ENCODE data around the gene FAM9C.
"Not testable (repeated sequence)": the region's sequence is repeated elsewhere in the genome, so short reads cannot be mapped to it uniquely, and the experiment has no call there.

The FAM9C gene

DNA sequence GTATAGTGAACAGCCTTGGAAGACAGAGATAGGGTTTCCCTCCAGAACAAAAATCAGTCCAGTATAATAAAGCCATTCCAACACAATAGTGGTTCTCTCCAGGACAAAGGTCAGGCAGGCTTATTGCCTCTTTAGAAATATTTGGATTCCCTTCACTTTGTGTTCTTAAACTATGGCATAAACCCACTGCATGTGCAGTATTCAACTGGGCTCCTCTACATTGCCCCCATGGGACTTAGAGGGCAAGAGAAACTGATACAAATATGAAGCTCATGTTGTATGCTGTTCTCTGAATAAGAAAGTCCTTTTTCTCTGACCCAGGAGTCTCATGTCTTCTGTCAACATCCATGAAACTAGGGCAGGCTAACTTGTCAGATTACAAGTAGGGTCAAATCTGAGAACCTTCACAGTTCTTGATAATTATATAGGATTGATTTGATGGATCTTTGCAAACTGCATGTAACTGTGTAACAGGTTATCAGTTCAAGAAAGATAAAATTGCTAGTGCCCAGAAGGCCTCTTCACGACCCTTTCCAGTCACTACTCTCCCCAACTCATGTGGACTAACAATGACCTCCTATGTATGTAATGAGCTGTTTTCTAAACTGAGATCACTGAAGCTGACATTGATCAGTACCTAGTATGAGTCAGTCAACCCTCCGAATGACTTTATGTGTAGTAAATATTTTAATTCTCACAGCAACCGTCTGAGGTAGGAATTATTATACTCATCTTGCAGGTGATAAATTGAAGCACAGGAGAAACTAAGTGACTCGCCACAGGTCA is 31.9 kb upstream of the FAM9C start:
- no peak for DNase-seq

DNA sequence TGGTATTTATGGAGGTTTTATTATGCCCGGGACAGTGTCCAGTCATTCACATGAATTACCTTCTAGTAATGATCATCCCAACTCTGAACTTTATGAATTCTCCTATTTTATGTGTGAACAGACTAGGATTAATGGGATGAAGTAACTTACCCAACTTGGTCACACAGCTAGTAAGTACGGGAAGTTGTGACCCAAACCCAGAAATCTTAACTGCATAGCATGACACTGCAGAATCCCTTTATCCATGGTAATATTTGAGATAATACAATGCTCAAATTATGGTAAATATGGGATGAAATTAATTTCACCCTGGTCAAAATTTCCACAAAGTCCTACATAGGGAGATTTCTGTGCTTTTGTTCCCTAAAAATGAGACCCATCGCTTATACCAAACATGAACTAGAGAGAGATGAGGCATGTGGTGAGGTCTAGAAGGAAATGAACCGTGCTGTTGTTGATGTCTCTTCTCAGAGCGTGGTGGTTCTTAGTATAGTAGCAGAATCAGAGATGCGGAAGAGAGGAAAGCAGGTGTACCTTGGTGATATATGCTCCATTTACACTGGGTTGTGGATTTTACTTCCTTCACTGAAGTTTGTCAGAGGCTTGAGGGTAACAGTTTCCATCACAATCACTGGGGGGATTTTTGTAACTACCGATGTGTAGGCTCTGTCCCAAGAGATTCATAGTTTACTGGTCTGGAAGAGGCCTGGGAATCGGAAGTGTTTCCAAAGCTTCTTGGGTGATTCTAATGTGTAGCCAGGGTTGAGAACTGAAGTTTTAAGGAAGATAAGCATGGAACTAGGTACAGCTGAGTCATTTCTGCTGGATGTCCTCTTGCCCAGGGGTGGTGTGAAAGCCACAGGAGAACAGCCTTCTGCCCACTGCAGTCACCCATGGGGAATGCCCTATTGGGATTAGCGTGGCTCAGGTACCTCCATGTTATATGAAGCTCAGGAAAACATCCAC is 30.2 kb upstream of the FAM9C start:
- no peak for DNase-seq

DNA sequence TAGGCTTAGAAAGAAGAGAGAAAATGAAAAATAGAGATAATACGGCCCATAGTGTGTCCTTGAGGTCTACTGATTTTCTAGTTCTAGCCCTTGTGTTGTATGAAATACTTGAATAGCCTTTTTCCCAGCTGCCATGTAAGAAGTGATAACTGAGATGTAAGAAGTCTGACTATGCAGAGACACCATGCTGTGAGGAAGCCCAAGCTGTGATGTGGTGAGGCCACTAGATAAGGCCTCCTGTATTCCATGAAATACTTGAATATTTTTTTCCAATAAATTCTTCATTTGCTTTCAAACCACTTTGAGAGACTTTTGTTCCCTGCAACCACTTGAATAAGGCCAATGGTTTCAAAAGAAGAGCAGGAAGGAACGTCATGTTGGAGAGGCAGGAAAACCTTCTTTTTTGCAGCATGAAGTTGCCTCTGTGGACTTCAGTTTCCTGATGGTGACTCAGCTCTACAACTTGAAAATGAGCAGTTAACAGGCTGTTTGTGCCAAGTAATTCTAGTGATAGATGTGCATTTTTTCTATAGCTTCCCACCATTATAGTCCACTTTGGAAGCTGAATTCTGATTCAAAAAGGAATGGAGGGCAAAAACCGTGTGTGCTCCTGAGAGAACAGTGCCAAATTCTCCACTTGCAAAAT is 25.5 kb upstream of the FAM9C start:
- no peak for DNase-seq

DNA sequence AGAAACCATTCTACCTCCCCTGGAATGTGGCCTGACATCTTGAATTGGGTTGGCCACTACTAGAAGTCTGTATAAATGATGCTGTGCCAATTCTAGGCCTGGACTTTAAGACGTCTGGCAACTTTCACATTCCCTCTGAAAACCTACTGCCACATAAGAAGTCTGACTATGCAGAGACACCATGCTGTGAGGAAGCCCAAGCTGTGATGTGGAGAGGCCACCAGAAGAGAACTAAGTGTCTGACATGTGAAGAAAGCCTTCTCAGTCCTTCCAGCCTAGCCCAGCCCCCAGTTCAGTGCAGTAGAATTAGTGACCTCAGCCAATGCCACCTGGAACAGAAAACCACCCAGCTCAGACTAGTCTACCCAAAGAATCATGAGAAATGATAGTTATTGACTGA is 24.2 kb upstream of the FAM9C start:
- no peak for DNase-seq

DNA sequence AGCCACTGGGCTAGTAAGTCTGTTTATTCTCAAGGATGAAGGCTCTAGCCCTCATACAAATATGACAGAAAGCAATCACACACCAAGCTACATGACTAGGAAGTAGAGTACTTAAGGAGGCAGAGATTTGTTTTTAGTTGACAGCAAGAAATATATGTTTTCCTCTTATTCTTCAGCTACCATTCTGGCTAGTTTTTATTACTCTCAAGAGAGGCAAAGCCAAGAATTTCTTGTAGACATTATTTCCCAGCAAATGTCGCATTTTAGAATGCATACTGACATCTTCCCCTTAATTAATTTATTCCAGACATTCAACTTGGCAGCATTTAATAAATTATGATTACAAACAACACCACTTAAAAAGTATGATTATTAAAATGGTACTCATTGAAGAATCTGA is 23.4 kb upstream of the FAM9C start:
- DNase-seq, result no peak

DNA sequence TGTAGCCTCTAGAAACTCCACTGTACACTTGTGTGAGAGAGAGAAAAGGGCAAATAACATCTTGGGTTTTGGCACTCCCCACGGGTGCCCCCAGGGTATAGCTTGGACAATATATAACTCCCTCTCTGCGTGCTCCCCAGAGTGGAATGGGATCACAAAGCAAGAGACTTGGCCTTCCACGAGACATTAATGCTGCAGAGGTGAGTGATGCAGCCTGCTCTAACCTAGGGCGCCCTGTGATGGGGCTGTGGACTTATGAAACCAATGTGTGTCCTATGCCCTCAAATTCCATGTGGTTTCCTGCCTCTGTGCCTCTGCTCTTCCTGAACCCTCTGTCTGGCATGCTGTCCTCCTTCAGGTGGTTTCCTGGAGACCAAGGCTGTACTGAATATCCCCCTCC is 22.0 kb upstream of the FAM9C start:
- DNase-seq, result no peak

DNA sequence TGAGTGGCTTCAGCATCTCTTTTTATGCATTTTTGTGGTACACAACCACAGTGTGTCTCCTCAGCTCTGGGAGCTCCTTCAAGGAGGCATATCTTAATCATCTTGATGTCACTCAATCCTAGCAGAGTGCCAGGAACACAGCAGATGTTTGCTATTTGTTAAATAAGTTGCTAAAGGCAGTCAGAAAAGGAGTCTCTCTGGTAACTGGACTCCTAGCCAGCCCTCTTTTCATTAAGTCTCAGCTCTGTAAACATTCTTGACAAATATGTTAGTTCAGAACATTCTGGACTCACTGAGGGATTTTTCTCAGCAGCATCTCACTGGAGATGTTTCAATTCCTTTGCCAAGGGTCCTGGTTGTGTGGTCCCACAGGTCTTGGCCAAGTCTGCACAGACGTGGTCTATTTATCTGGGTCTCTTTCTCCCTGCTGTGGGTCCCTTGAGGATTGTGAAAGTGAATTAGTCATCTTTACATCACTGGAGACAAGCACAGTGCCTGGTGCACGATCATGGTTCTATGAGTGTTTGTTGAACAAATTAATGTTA is 20.3 kb upstream of the FAM9C start:
- no peak for DNase-seq

DNA sequence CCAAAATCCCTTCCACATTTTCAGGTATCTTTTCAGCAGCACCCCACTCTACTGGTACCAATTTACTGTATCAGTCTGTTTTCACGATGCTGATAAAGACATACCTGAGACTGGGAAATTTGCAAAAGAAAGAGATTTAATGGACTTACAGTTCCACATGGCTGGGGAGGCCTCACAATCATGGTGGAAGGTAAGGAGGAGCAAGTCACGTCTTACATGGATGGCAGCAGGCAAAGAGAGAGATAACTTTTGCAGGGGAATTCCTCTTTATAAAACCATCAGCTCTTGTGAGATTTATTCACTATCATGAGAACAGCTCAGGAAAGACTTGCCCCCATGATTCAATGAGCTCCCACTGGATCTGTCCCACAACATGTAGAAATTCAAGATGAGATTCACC is 18.7 kb upstream of the FAM9C start:
- not testable (repeated sequence) for DNase-seq

DNA sequence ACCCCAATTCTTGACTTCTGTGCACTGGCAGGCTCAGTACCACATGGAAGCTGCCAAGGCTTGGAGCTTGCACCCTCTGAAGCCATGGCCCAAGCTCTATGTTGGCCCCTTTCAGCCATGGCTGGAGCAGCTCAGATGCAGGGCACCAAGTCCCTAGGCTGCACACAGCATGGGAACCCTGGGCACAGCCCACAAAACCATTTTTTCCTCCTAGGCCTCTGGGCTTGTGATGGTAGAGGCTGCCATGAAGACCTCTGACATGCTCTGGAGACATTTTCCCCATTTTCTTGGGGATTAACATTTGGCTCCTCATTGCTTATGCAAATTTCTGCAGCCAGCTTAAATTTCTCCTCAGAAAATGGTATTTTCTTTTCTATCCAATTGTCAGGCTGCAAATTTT is 17.9 kb upstream of the FAM9C start:
- DNase-seq, result not testable (repeated sequence)

DNA sequence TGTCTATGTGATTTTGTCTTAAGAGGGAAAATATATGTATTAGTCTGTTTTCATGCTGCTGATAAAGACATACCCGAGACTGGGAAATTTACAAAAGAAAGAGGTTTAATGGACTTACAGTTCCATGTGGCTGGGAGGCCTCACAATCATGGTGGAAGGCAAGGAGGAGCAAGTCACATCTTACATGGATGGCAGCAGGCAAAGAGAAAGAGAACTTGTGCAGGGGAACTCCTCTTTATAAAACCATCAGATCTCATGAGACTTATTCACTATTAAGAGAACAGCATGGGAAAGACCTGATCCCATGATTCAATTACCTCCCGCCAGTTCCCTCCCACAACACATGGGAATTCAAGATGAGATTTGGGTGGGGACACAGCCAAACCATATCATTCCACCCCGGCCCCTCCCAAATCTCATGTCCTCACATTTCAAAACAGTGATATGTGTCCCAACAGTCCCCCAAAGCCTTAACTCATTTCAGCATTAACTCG is 16.8 kb upstream of the FAM9C start:
- not testable (repeated sequence) for DNase-seq

DNA sequence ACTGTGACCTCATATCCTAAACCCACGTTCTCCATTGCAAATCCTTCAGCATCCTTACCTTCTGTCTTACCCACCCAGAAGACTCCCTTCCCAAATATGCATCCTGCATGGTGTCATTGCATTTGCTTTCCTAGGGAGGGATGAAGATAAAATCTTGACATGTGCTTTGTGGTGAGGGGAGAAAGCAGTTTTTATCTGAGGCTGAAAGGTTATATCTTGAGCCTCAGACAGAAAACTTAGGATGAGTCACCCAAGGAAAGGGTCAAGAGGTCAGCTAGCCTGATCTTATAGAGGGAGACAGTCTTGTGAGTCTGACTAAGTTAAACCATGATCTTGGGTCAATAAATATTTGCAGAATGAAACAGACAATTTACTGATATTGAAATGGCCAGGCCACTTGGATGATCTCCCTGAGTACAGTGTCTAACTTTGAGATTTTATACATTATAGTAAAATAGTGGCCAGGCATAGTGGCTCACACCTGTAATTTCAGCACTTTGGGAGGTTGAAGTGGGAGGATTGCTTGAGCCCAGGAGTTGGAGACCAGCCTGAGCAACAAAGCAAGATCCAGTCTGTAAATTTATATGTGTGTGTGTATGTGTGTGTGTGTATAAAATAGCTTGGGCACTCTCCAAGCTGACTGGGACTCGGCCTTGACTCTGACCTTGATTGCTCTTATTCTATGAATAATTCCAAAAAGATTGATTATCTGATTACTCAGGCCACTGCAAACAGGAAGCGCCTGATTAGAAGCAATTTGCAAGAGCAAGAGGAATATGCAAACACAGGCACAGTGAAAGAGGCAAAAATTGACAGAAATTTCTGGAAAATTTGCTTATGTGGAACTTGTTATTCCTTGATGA is 15.4 kb upstream of the FAM9C start:
- no peak for DNase-seq

DNA sequence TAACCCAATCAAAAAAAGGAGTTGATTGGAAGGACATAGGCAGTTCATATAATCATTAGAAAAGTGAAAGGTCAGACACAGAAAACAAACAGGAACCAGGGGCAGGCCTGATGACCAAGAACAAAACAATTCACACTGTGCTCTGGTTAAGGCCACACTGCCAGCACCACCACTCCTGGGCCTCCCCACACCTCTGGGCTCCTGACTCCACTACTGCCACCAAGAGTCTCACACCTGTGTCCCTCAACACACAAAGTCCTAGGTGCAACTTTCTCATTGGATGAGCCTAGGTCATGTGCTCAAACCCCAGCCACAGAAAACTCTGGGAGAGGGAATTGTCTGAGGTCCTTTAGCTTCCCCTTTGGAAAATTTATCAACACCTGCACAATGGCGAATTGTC is 11.1 kb upstream of the FAM9C start:
- no peak for DNase-seq

DNA sequence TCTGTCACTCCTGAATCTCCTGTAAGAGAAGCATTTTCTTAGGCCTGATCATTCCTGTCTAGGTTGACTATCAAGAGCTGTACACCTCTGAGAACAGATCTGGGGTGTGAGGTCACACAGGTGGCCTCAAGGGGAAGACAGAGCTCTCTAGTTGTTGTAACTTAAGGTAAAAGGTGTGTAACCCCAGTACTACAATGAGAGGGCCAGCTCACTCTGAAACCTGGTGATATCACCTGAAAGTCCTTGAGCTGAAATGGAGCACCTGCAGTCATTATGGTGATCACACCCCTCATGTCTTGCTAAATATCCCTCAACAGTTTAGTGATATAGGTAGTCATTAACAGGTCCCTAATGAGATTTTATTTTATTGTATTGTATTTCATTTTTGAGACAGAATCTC is 8.8 kb upstream of the FAM9C start:
- no peak for DNase-seq

DNA sequence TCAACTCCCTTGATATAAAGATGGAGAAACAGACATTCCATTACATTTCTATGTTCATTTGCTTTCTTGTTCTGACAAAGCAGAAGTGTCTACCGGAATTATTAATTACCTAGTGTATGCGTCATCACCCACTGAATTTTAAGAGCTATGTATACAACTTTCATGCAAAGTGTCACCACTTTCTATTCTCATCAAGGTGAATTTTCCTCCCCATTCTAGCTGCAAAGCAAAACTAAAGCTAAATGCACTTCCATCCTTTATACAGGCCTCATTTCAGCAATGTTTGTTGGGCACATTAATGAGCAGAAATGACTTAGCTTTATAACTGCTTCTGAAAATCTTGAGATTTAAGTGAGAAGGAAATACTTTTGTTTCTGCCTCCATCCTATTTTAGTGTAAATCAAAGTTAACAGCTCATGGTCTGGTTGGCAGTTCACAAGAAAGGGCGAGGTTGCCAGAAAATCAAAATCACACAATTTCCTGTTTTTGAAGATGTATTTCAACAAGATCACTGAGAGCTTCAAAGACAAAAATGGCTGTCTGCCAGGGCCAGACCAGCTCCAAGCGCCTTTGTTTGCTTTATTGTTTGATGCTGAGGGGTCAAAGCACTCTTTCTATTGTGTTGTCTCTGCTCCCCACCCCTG is 7.2 kb upstream of the FAM9C start:
- DNase-seq, result peak; percentile 1

DNA sequence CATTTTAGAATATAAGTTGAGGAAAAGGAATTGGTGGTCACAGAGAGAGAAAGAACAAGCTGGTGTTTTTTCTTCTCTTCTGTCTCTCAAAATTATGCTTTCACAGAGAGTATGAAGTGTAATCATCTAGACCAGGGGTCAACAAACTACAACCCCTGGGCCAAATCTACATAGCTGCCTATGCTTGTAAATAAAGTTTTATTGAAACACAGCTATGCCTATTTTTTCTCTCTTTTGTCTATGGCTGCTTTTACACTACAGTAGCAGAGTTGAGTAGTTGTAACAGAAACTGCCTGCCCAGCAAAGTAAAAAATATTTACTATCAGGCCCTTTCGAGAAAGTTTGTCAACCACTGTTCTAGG is 6.7 kb upstream of the FAM9C start:
- DNase-seq, result no peak

DNA sequence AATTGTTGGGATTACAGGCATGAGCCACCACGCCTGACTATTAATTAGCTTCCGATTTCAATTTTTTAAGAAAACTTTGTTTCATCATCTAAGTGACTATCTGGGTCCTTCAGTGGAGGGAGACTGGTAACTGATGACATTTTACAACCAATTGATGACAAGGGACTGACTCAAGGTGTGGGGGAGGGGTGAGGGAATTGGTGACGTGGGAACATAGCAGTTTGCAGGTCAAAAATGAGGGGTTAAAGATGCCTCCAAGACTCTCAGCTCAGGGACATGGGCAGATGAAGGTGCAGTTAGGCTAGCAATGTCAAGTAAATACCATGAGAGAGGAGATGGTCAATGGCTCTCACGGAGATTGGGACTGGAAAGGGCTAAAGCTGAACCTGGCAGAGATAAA is 5.7 kb upstream of the FAM9C start:
- DNase-seq, result no peak

DNA sequence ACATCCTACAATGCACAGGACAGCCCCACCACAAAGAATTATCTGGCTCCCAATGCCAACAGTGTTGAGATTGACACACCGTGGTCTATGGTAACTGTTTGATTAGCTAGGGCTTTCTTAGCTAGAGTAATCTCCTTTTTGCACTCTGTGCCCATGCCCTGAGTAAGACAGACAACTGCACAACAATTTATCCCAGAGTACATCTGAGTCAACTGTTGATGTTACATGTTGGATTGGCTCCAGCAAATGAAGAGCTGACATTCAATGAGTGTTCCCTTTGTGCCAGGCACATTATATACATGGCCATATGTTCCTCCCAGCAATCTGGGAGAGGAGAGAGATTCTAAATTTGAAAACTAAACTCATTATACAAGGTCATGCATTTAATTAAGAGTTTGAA is 3.9 kb upstream of the FAM9C start:
- no peak for DNase-seq

DNA sequence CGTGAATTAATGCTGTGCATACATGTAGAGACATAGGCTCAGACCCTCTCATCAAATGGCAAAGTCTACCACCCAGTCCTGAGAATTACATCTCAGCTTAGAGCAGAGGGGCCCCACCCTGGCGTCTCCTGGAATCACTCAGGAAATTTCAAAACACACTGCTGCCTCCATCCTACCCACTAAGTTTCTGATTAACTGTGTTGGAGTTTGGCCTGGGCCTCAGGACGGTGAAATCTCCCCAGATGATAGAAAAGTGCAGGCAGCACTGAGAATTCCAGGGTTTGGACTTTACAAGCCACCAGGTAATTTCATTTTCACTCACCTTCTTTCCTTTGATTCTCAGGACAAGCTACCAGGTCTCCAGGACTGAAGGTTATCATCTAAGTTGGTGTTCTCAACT is 3.3 kb upstream of the FAM9C start:
- no peak for DNase-seq

DNA sequence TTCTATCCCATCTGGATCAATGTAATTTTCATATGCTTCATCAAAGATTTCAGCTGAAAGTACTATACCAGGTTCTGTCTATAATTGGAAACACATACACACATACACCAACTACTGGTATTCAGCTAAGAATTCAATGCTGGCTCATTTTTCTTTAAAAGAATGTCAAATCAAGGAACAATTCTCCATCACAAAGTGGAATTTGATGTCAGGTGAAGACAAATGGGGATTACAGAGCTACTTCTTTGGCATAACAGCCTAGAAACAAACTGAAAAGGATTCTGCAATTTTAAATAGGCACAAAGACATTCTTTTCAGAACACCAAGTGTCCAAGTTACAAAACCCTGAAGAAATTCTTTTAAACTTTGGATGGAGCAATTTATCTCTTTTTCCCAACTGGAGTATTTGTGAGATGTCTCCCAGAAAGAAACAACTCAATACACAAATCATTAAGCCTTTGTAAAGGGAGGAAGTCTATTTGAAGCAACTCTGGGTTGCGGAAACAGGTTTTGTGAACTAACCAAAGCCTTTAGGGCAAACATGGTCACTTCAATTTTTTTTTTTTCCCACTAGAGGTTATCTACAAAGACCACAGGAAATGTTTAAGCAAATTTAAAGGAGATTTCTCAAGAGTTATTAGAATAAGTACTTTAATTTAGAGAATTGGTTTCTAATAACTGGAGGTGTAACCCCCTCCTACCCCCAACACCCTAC is 1.9 kb upstream of the FAM9C start:
- DNase-seq, result no peak

DNA sequence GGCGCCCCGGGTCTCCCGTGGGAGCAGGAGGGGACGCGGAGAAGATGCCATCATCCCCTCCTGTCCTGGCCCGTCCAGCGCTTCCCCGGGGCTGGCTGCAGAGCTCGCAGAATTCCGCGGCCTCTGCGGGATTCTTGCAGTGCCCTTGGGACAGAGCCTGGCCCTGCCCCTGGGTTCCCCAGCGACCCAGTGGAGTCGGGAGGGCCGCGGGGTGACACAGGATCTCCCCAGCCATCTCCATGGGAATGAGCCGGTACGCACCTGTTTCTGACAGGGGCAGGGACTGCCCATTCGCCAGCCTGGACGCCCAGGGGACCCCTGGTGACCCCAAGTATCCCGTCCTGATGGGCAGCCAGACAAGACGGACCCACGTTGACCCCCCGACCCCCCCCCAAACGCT is 482 bp downstream of the FAM9C start:
- no peak for DNase-seq

DNA sequence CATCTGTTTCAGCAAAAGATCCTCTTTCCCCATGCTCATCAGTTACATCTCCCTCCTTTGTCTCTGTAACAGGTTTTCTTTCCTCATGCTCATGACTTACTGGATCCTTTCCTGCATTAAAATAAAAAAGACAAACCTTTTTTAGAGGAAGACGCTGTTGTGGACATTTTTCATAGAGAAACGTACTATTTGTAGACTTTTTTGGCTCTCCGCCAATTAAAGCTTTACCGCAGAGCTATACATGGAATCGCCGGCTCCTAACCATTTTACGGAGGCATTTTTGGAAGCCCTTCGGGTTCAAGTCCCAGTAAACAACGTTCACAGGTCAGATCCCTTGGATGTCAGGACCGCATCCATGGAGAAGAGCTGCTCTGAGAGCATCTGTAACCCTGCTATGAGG is 1.3 kb downstream of the FAM9C start:
- no peak for DNase-seq

Data from effector CD8-positive, alpha-beta T cell (primary cell).